Measurements from ENCODE around the gene LIN37.
A peak's percentile ranks its signal among the peaks of the same experiment; 100 is the strongest.

LIN37 gene

GRCh38 chr19:35740108-35740422 lies 8.3 kb upstream of the LIN37 start:
- peak; percentile 27 for ATAC-seq
- TF ChIP-seq PATZ1 (CRISPR knock-in tag; IDR thresholded peaks at IDR 0.05; ENCODE audit: borderline replicate concordance) (no peak), TOX (CRISPR knock-in tag; IDR thresholded peaks at IDR 0.05; ENCODE audit: borderline replicate concordance) (no peak), SNAI2 (CRISPR knock-in tag; IDR thresholded peaks at IDR 0.05) (no peak), ISL1 (CRISPR knock-in tag; IDR thresholded peaks at IDR 0.05) (no peak), ZNF70 (CRISPR knock-in tag; IDR thresholded peaks at IDR 0.05) (no peak), ESRRG (CRISPR knock-in tag; IDR thresholded peaks at IDR 0.05) (no peak), PPARA (CRISPR knock-in tag; IDR thresholded peaks at IDR 0.05; ENCODE audit: borderline replicate concordance) (no peak), CSRNP3 (CRISPR knock-in tag; IDR thresholded peaks at IDR 0.05) (no peak), TSHZ2 (CRISPR knock-in tag; IDR thresholded peaks at IDR 0.05) (no peak), POU6F1 (CRISPR knock-in tag; IDR thresholded peaks at IDR 0.05; ENCODE audit: borderline replicate concordance, low read depth) (no peak), ZNF565 (CRISPR knock-in tag; conservative IDR thresholded peaks at IDR 0.05; ENCODE audit: low read depth) (no peak), ZNF8 (CRISPR knock-in tag; IDR thresholded peaks at IDR 0.05) (no peak), CSDC2 (CRISPR knock-in tag; IDR thresholded peaks at IDR 0.05) (no peak), ARNTL (CRISPR knock-in tag; IDR thresholded peaks at IDR 0.05; ENCODE audit: borderline replicate concordance, low read depth) (no peak)

GRCh38 chr19:35740423-35741202 lies 7.8 kb upstream of the LIN37 start:
- TF ChIP-seq GLIS3 (CRISPR knock-in tag; IDR thresholded peaks at IDR 0.05) (0 out of 2 replicates have a peak, but pooled peaks have one; percentile 43), TSHZ2 (CRISPR knock-in tag; IDR thresholded peaks at IDR 0.05) (peak; percentile 16; the same call in 1 of the 2 replicates), CREB5 (CRISPR knock-in tag; IDR thresholded peaks at IDR 0.05; ENCODE audit: low read depth) (no peak), RARB (CRISPR knock-in tag; IDR thresholded peaks at IDR 0.05) (no peak), TCF4 (CRISPR knock-in tag; IDR thresholded peaks at IDR 0.05; ENCODE audit: borderline replicate concordance) (peak; percentile 42; the same call in 1 of the 2 replicates)
- ATAC-seq, result peak; percentile 87
